Stimulated activated CD4-positive, alpha-beta T cell treated with anti-CD3 and anti-CD28 coated beads, TNF-alpha, amount 100 ng/mL, for 48 hours (primary cell): ENCODE data around the gene OLFML1.

ENCODE experiments used
- DNase-seq, 3 donors: peaks; one replicate each; pipeline ENCODE4 v3.0.0-alpha.2; 2020; ENCODE audit warnings: low read depth in 3 of 3

The OLFML1 gene

DNA sequence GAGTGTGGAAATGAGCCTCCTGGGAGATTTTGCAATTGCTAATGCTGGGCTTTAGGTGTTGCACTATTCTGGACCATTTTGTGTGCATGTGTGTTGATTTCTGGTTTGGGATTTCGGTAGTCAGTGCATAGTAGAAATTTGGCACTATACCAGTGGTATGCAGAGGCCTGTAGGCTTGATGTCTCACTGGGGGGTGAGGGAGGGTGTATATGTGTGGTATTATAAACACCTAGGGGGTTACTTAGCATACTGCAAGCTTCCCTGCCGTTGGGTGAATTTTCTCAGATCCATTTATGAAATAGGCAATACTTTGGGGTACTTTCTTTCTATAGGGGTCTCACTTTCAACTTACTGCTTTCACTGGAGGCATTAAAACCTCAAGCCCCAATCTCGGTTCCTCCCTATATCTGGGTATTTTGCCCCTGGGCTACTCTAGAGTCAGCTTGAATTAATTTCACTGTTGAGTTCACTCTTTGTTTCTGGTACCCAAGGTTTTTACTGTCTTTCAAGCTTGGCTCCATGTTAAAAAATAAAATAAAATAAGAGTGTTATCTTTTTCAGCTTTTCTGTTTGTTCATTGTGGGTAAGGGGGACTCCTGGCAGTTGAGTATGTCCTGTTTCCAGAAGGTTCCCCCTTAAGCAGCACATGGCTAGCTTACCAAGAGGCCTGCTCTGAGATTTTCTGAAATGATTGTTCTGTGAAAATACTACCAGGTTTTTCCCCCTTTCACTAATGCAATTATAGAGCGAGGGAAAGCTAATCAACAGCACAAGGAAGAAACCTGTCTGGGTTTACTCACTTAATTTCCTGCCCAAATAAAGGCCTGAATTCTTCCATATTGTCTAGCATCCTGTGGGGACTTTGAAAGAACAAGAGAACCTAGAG, 74.3 kb downstream of the OLFML1 start:
- no peak for DNase-seq
